Measurements from ENCODE around the gene ASCL5.

The ASCL5 gene

GRCh38 chr1:201092738-201093137 lies 34.2 kb downstream of the ASCL5 start:
- Histone ChIP-seq H3K79me2 (ENCODE audit: insufficient read depth, low read length) (no peaks in the 10 kb centered on the region), H3K4me1 (ENCODE audit: insufficient read depth, low read length, poor library complexity, severe bottlenecking) (no peaks in the 10 kb centered on the region), H3K4me3 (ENCODE audit: low read length, poor library complexity, severe bottlenecking) (no peak overlapping the region), H3K36me3 (ENCODE audit: insufficient read depth, low read length) (no peaks in the 10 kb centered on the region), H3K27me3 (ENCODE audit: insufficient read depth, low read length, poor library complexity, severe bottlenecking) (no peaks in the 10 kb centered on the region), H3K4me2 (ENCODE audit: low read depth, low read length, poor library complexity, severe bottlenecking) (no peak overlapping the region), H3F3A (ENCODE audit: low read depth) (no peaks in the 10 kb centered on the region), H3K9ac (ENCODE audit: low read depth, low read length, poor library complexity, severe bottlenecking) (no peak overlapping the region), H3K9me2 (replicated peaks; ENCODE audit: low read depth, low read length) (no peaks in the 10 kb centered on the region), H2AFZ (ENCODE audit: low read length) (no peak overlapping the region), H3K9me3 (ENCODE audit: insufficient read depth, low read depth, low read length) (no peaks in the 10 kb centered on the region), H4K20me1 (ENCODE audit: insufficient read depth, low read length, poor library complexity, severe bottlenecking) (no peaks in the 10 kb centered on the region)
- TF ChIP-seq CTCF (conservative IDR thresholded peaks at IDR 0.05; ENCODE audit: low read length) = no peak

- Histone ChIP-seq H2AFZ (ENCODE audit: low read length) (no peak overlapping the region), H3K36me3 (ENCODE audit: insufficient read depth, low read length) (no peaks in the 10 kb centered on the region), H3K9me2 (replicated peaks; ENCODE audit: low read depth, low read length) (no peaks in the 10 kb centered on the region), H3F3A (ENCODE audit: low read depth) (no peaks in the 10 kb centered on the region), H4K20me1 (ENCODE audit: insufficient read depth, low read length, poor library complexity, severe bottlenecking) (no peaks in the 10 kb centered on the region), H3K4me3 (ENCODE audit: low read length, poor library complexity, severe bottlenecking) (no peak overlapping the region), H3K27me3 (ENCODE audit: insufficient read depth, low read length, poor library complexity, severe bottlenecking) (no peaks in the 10 kb centered on the region), H3K4me2 (ENCODE audit: low read depth, low read length, poor library complexity, severe bottlenecking) (no peak overlapping the region), H3K9me3 (ENCODE audit: insufficient read depth, low read depth, low read length) (no peaks in the 10 kb centered on the region), H3K9ac (ENCODE audit: low read depth, low read length, poor library complexity, severe bottlenecking) (no peak overlapping the region), H3K79me2 (ENCODE audit: insufficient read depth, low read length) (no peaks in the 10 kb centered on the region), H3K4me1 (ENCODE audit: insufficient read depth, low read length, poor library complexity, severe bottlenecking) (no peaks in the 10 kb centered on the region)
- TF ChIP-seq EZH2phosphoT487 (IDR thresholded peaks at IDR 0.05; ENCODE audit: borderline replicate concordance) (no peak), CTCF (conservative IDR thresholded peaks at IDR 0.05; ENCODE audit: low read length) (no peak)
Measured at GRCh38 chr1:201091256-201091655, 35.7 kb downstream of the ASCL5 start.

- Histone ChIP-seq H3K36me3 (ENCODE audit: insufficient read depth, low read length) (no peaks in the 10 kb centered on the region), H3K79me2 (ENCODE audit: insufficient read depth, low read length) (no peaks in the 10 kb centered on the region), H3K4me2 (ENCODE audit: low read depth, low read length, poor library complexity, severe bottlenecking) (no peak overlapping the region), H4K20me1 (ENCODE audit: insufficient read depth, low read length, poor library complexity, severe bottlenecking) (no peaks in the 10 kb centered on the region), H3K4me3 (ENCODE audit: low read length, poor library complexity, severe bottlenecking) (no peak overlapping the region), H3K9me3 (ENCODE audit: insufficient read depth, low read depth, low read length) (no peaks in the 10 kb centered on the region), H3K27me3 (ENCODE audit: insufficient read depth, low read length, poor library complexity, severe bottlenecking) (no peaks in the 10 kb centered on the region), H3K9me2 (replicated peaks; ENCODE audit: low read depth, low read length) (no peaks in the 10 kb centered on the region), H2AFZ (ENCODE audit: low read length) (no peak overlapping the region), H3K9ac (ENCODE audit: low read depth, low read length, poor library complexity, severe bottlenecking) (no peak overlapping the region), H3K4me1 (ENCODE audit: insufficient read depth, low read length, poor library complexity, severe bottlenecking) (no peaks in the 10 kb centered on the region), H3F3A (ENCODE audit: low read depth) (no peaks in the 10 kb centered on the region)
- no peak for TF ChIP-seq EZH2phosphoT487 (IDR thresholded peaks at IDR 0.05; ENCODE audit: borderline replicate concordance)
- TF ChIP-seq CTCF (conservative IDR thresholded peaks at IDR 0.05; ENCODE audit: low read length) = no peak
Measured at GRCh38 chr1:201090541-201090940, 36.4 kb downstream of the ASCL5 start.

All from Loucy (cell line).